HepG2 (cell line): Measurements from ENCODE around the gene FOXK2. TPM values are rescaled to one million over a fixed set of nuclear protein-coding genes. Genes with fewer than 3 reads are reported as not detected.

ENCODE experiments used
- ATM ChIP-seq: fragments of 450-650 bp; IDR thresholded peaks from 2 replicates; pipeline ENCODE4 v1.7.1; 2017; ENCODE audit warnings: mild to moderate bottlenecking, borderline replicate concordance
- CBFB ChIP-seq: sonication (generic); formaldehyde crosslinking; IDR thresholded peaks from 2 replicates; pipeline ENCODE4 v1.4.0; 2020; ENCODE audit warnings: missing genetic modification reagents
- DMAP1 ChIP-seq: IDR thresholded peaks from 2 replicates; pipeline ENCODE4 v1.6.1; 2016
- GATAD2A ChIP-seq: IDR thresholded peaks from 2 replicates; pipeline ENCODE4 v1.6.1; 2016
- HMG20B ChIP-seq: conservative IDR thresholded peaks from 2 replicates; pipeline ENCODE4 v1.6.1; 2016; ENCODE audit warnings: missing genetic modification reagents, missing compliant biosample characterization
- HNF1A ChIP-seq, 2 experiments: sonication (generic) in 1 of 2; formaldehyde crosslinking in 1 of 2; IDR thresholded peaks; 2 replicates each; pipeline versions ENCODE4 v1.4.0 to v1.6.1; 2016 to 2020; ENCODE audit warnings: borderline replicate concordance in 1 of 2, low read depth in 1 of 2, mild to moderate bottlenecking in 1 of 2, missing genetic modification reagents in 1 of 2
- KDM3A ChIP-seq: IDR thresholded peaks from 2 replicates; pipeline ENCODE4 v1.6.1; 2018; ENCODE audit warnings: low read depth, missing compliant biosample characterization
- LRRFIP1 ChIP-seq: sonication (generic); formaldehyde crosslinking; conservative IDR thresholded peaks from 2 replicates; pipeline ENCODE4 v1.4.0; 2020; ENCODE audit warnings: missing genetic modification reagents
- MBD4 ChIP-seq: IDR thresholded peaks from 2 replicates; pipeline ENCODE4 v1.6.1; 2012; ENCODE audit warnings: low read length, inconsistent platforms, borderline replicate concordance
- MTF1 ChIP-seq: sonication (generic); formaldehyde crosslinking; IDR thresholded peaks from 2 replicates; pipeline ENCODE4 v1.5.0; 2020; ENCODE audit warnings: missing genetic modification reagents
- MXD4 ChIP-seq: IDR thresholded peaks from 2 replicates; pipeline ENCODE4 v1.6.1; 2016; ENCODE audit warnings: mild to moderate bottlenecking, missing biosample characterization, missing genetic modification reagents
- NFYB ChIP-seq: sonication (generic); formaldehyde crosslinking; IDR thresholded peaks from 2 replicates; pipeline ENCODE4 v1.4.0; 2020; ENCODE audit warnings: missing genetic modification reagents
- NPAS2 ChIP-seq: sonication (generic); formaldehyde crosslinking; IDR thresholded peaks from 2 replicates; pipeline ENCODE4 v1.8.0; 2022; ENCODE audit warnings: mild to moderate bottlenecking, missing genetic modification reagents, borderline replicate concordance
- POLR2A ChIP-seq, 2 experiments: IDR thresholded peaks; 2 replicates each; pipeline ENCODE4 v1.6.1; 2011; ENCODE audit warnings: low read depth in 2 of 2, low read length in 2 of 2, mild to moderate bottlenecking in 1 of 2, moderate library complexity in 1 of 2; ENCODE audit not compliant: insufficient read depth in 1 of 2
- RAD51 ChIP-seq: fragments of 450-650 bp; IDR thresholded peaks from 2 replicates; pipeline ENCODE4 v1.6.1; 2016; ENCODE audit warnings: borderline replicate concordance
- SATB2 ChIP-seq: sonication (generic); formaldehyde crosslinking; IDR thresholded peaks from 2 replicates; pipeline ENCODE4 v1.5.0; 2020; ENCODE audit warnings: missing genetic modification reagents
- TRIM22 ChIP-seq: fragments of 450-650 bp; IDR thresholded peaks from 2 replicates; pipeline ENCODE4 v1.6.1; 2017
- ZBTB21 ChIP-seq: sonication (generic); formaldehyde crosslinking; IDR thresholded peaks from 2 replicates; pipeline ENCODE4 v1.4.0; 2020; ENCODE audit warnings: missing genetic modification reagents
- ZMAT3 ChIP-seq: sonication (generic); formaldehyde crosslinking; conservative IDR thresholded peaks from 2 replicates; pipeline ENCODE4 v1.7.0; 2021; ENCODE audit warnings: missing genetic modification reagents
- ZNF263 ChIP-seq: sonication (generic); formaldehyde crosslinking; IDR thresholded peaks from 2 replicates; pipeline ENCODE4 v1.4.0; 2020; ENCODE audit warnings: missing genetic modification reagents
- ZNF343 ChIP-seq: sonication (generic); formaldehyde crosslinking; IDR thresholded peaks from 2 replicates; pipeline ENCODE4 v1.4.0; 2020; ENCODE audit warnings: mild to moderate bottlenecking, missing genetic modification reagents
- ZNF501 ChIP-seq: sonication (generic); formaldehyde crosslinking; IDR thresholded peaks from 2 replicates; pipeline ENCODE4 v1.5.1; 2020; ENCODE audit warnings: mild to moderate bottlenecking, moderate library complexity, missing genetic modification reagents
- ZNF605 ChIP-seq: sonication (generic); formaldehyde crosslinking; IDR thresholded peaks from 2 replicates; pipeline ENCODE4 v1.8.0; 2022; ENCODE audit warnings: mild to moderate bottlenecking, missing genetic modification reagents
- ZSCAN30 ChIP-seq: sonication (generic); formaldehyde crosslinking; IDR thresholded peaks from 2 replicates; pipeline ENCODE4 v1.5.0; 2020; ENCODE audit warnings: mild to moderate bottlenecking, missing genetic modification reagents
- polyA plus RNA-seq, 8 experiments: library from polyadenylated mRNA; depleted of rRNA in 3 of 8; stranded (reverse) in 7 of 8; unstranded in 1 of 8; fragments of >200 nt; fragmentation: Illumina TruSeq in 4 of 8; extraction: Trizol in 4 of 8; gene quantifications; 2 replicates each; pipeline versions ENCODE4 v1.2.1 to v1.2.3, GENCODE V29; 2011 to 2016; ENCODE audit warnings: low read depth in 4 of 8, missing spikeins in 1 of 8, mixed read lengths in 1 of 8; ENCODE audit not compliant: insufficient read depth in 1 of 8
- total RNA-seq, 5 experiments: library from RNA; depleted of rRNA; stranded (reverse); fragments of >200 nt; fragmentation: Illumina TruSeq; extraction: Trizol; gene quantifications; 2 replicates each; pipeline ENCODE4 v1.2.3, GENCODE V29; 2016; ENCODE audit warnings: low read depth in 1 of 5

FOXK2 gene
- total and polyA plus RNA-seq, 2 of the 13 experiments (the other 11 are each of a cell fraction or from before 2014, with no cell fraction given), result 67.1 to 67.2 TPM

- TF ChIP-seq LRRFIP1 (no peak), HMG20B (CRISPR knock-in tag) (no peak; the same call in 1 of the 2 replicates), ZMAT3 (CRISPR knock-in tag) (peak; percentile 84; the same call in 1 of the 2 replicates), DMAP1 (CRISPR knock-in tag) (peak; percentile 66; the same call in 1 of the 2 replicates), KDM3A (no peak), ZNF263 (CRISPR knock-in tag) (peak; percentile 73; the same call in 1 of the 2 replicates), ZNF501 (CRISPR knock-in tag) (peak; percentile 75; the same call in 1 of the 2 replicates), SATB2 (CRISPR knock-in tag) (peak; percentile 74; the same call in 1 of the 2 replicates), GATAD2A (peak; percentile 70), POLR2A (IDR thresholded peaks at IDR 0.05; ENCODE audit: insufficient read depth in 1 of 2, low read depth in 2 of 2, low read length in 2 of 2) (no peak), ATM (no peak), MTF1 (CRISPR knock-in tag) (peak; percentile 71; the same call in 1 of the 2 replicates), ZNF605 (peak; percentile 91), TRIM22 (no peak), MXD4 (CRISPR knock-in tag) (peak; percentile 94), MBD4 (no peak), NPAS2 (no peak), NFYB (CRISPR knock-in tag) (0 out of 2 replicates have a peak, but pooled peaks have one; percentile 20), HNF1A (IDR thresholded peaks at IDR 0.05; ENCODE audit: low read depth) (no peak), HNF1A (CRISPR knock-in tag; IDR thresholded peaks at IDR 0.05; ENCODE audit: borderline replicate concordance) (peak; percentile 56; the same call in 1 of the 2 replicates), ZBTB21 (CRISPR knock-in tag) (no peak), ZNF343 (CRISPR knock-in tag) (peak; percentile 85; the same call in 1 of the 2 replicates), CBFB (CRISPR knock-in tag) (no peak), ZSCAN30 (CRISPR knock-in tag) (no peak), RAD51 (no peak)
These were observed 15.7 kb upstream of the FOXK2 start (continued) for GRCh38 chr17:82503728-82504308.
